IPS-18c (cell line): ENCODE results near the gene AFAP1.

ENCODE experiments used
- H3K4me3 ChIP-seq: 2 replicates; pipeline ENCODE4 v1.7.0; 2013; ENCODE audit warnings: low read depth, mild to moderate bottlenecking, low read length, moderate library complexity; ENCODE audit not compliant: insufficient read depth
- H3K9me3 ChIP-seq: one replicate; pipeline ENCODE4 v1.6.1; 2013; ENCODE audit warnings: mild to moderate bottlenecking, low read length, moderate library complexity; ENCODE audit not compliant: control insufficient read depth, insufficient read depth

AFAP1 gene

DNA sequence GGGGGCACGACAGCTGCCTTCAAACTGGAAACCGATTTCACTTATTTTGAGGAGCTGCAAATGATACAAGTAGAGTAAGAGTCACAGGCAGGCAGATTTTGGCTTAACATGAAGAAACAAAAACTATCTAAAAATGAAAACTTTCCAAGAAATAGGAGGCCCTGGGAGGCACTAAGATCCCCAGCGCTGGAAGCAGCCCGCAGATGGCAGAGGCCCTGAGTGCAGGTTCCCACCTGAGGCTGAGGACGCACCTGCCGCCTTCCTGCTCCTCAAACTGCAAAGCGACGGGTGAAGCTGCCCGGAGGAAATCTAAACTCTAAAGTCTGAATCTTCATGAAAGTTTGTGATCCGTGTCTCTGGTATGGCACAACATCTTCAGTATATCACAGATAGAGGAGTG, 138.7 kb downstream of the AFAP1 start:
- H3K4me3 ChIP-seq, result no peak overlapping the region
- no peaks in the 10 kb centered on the region for H3K9me3 ChIP-seq

DNA sequence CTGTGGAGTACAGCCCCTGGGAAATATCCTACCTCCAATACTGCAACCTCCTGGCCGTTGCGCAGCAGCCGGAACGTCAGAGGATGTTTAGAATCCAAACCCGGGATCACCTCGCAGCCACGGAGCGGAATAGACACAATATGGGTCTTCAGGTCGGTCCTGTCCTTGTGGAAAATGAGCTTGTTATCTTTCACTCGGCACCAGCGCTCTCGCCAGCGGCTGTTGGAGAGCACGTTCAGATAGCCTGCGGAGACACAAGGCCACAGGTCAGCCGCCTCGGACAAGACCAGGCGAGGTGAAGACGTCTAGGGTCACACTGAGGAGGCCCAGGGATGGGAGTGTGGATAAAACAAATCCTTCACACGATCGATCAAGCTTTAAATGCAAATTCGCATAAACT, 139.3 kb downstream of the AFAP1 start:
- Histone ChIP-seq H3K4me3 (no peak overlapping the region), H3K9me3 (no peaks in the 10 kb centered on the region)

DNA sequence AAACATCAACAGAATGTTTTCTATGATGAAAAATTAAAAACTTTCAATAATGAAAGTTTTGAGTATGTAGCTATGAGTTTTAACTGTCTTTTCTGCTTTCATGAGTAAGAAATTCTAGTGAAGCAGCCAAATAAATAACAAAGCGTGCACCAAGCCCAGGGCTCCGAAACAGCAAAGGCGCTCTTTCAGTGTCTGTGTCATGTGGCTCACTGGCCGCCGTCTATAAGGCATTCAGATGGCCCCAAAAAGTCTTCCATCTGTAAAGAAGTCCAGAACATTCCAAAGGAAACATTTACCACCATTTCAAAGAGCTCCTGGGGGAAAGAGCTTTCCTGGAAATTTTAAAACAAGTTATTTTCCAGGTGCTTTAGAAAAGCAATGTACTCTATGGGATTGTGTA, 139.9 kb downstream of the AFAP1 start:
- no peak overlapping the region for H3K4me3 ChIP-seq
- H3K9me3 ChIP-seq, result no peaks in the 10 kb centered on the region

DNA sequence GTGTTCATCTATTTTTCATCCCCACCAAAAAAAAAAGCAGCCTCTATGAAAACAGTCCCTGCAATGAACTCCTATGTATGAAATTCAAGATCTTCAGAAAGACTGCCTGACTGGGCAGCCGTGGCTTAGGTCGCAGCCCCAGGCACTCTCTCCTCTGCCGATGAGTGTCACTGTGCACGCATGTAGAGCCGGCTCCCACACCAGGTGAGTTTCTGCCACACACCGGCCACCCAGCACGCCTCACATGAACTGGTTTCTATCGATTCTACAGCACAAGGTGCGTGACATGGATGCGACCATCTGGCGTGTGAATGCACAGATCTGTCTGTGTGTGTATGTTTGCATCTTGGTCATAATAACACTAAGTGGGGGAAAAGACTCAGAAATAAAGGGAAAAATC, 140.4 kb downstream of the AFAP1 start:
- Histone ChIP-seq H3K9me3 (no peaks in the 10 kb centered on the region), H3K4me3 (no peak overlapping the region)

DNA sequence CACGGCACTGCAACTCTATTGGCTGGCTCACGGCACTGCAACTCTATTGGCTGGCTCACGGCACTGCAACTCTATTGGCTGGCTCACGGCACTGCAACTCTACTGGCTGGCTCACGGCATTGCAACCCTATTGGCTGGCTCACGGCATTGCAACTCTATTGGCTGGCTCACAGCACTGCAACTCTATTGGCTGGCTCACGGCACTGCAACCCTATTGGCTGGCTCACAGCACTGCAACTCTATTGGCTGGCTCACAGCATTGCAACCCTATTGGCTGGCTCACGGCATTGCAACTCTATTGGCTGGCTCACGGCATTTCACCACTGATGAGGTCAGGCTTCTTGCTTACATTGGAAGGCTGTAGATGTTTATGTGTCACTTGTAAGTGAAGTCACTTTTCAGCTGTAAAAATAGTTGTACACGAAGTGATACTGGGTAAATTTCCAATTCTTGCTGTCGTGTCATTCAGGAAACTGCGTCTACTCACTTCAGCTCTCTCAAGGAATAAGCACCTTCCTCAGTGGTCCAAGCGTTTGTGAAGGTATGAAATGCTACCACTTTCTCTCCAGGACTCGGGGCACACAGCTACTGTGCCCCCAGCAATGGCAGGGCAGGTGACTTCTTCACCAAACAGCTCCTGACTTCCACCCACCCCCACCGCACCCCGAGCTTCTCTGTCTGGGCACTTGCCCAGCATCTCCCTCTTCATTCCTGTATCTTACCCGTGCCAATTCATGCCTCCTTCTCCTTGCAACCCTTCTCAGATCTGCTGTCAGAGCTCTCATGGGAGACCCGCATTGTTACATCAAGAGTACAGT, 141.3 kb downstream of the AFAP1 start:
- Histone ChIP-seq H3K4me3 (no peak overlapping the region), H3K9me3 (no peaks in the 10 kb centered on the region)

DNA sequence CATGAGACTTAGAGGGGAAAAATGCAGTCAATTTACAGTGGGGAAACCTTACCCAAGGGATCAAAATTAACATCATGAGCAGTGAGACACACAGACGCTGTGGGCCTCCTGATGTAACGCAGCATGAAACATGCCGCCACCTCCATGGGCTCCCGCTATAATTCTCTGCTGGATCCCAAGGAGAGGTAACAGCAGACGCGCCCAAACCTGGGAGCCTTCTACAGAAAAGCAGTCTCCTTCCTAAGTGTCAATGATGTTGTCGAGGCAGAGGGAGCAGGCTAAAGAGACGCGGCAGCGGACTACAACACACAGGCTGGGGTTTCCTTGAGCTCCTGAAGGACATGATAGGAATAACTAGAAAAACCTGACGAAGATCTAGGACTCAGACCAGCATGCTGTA, 142.3 kb downstream of the AFAP1 start:
- Histone ChIP-seq H3K9me3 (no peaks in the 10 kb centered on the region), H3K4me3 (no peak overlapping the region)

DNA sequence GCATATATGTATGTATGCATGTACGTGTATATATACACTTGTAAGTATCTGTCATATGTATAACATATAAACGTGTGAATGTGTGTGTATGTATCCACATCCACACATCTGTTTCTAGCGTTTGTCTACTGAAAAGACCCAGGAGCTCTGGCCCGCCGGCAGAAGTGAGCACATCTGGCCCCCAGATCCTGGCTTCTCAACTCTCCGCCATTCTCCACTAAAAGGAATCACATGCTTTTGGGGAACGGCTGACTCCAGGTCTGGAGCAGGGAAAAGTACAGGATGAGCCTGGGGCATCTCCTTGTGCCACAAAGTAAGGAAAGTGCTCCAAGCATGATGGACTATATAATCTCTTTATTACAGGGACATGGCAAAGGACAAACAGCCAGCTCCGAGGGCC, 143.7 kb downstream of the AFAP1 start:
- Histone ChIP-seq H3K4me3 (no peak overlapping the region), H3K9me3 (no peaks in the 10 kb centered on the region)

DNA sequence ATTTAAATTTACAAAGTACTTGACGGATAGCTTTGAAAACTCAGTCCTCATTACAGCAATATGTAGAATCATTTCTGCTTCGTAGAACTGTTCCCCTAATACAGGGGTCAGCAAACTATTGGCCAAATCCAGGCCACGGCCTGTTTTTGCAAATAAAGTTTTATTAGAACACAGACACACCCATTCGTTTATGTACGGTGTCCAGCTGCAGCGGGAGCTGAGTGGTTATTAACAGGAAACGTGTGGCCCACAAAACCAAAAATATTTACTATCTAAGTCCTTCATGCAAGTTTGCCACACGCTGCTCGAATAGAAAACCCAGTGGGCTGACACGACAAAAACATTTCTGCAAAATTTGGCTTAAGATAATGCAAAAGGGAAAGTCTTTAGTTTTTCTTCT, 146.5 kb downstream of the AFAP1 start:
- no peak overlapping the region for H3K4me3 ChIP-seq

DNA sequence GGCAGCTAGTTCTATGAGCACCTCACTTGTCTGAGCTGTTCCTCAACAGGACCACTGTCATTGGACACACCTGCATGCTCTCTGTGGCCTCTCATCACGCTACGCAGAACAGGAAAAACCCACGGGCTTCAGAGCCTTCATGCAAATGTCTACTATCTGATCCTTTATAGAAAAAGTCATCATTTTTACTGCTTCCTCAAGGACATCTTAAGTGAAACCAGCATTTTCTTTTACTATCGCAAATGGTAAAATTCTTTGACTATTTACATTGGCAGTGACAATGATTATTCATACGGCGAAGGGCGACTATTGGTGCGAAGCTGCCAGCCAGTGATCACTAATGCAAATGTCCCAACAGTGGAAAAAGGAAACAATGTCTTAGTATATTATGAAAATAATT, 147.0 kb downstream of the AFAP1 start:
- no peak overlapping the region for H3K4me3 ChIP-seq

More for the DNA sequence above, 146.5 kb downstream of the AFAP1 start:
- no peaks in the 10 kb centered on the region for H3K9me3 ChIP-seq

DNA sequence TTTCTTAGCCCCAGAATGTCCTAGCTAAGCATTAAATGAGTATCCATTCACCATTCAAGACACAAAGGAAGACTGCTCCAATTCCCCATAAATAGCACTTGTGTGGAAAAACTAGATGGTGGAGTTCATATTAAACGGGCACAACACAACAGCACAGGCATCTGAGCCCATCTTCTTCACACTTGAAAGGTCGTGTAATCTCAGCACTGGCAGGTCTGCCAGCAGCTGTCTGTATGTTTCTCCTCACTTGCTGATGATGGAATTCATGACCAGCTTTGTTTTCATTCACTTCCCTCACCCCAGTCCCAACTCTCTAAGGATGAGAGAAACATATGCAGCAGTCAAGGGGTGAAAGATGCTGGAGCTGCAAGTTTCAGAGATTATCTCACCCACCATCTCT, 148.7 kb downstream of the AFAP1 start:
- Histone ChIP-seq H3K4me3 (no peak overlapping the region), H3K9me3 (peaks cover 2% of the 10 kb centered on the region)

More for the DNA sequence above, 147.0 kb downstream of the AFAP1 start:
- no peaks in the 10 kb centered on the region for H3K9me3 ChIP-seq

DNA sequence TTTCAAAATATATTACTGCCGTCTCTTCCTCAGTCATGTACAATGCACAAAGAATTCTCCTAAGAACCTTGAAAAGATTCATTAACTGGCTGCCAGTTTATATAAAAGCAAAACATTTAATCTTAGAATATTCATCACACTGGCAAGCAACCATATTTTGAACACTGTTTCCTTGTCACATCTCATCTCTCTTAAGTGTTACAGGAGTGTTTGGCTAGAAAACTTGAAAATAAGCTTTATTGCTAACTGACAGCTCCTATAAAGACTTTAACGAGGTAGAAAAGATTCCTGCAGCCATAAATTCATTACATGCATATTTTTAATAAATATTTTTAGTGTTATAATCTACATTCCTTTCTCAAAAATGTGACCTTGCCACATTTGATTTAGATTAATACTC, 149.6 kb downstream of the AFAP1 start:
- Histone ChIP-seq H3K9me3 (peaks cover 3% of the 10 kb centered on the region), H3K4me3 (no peak overlapping the region)

DNA sequence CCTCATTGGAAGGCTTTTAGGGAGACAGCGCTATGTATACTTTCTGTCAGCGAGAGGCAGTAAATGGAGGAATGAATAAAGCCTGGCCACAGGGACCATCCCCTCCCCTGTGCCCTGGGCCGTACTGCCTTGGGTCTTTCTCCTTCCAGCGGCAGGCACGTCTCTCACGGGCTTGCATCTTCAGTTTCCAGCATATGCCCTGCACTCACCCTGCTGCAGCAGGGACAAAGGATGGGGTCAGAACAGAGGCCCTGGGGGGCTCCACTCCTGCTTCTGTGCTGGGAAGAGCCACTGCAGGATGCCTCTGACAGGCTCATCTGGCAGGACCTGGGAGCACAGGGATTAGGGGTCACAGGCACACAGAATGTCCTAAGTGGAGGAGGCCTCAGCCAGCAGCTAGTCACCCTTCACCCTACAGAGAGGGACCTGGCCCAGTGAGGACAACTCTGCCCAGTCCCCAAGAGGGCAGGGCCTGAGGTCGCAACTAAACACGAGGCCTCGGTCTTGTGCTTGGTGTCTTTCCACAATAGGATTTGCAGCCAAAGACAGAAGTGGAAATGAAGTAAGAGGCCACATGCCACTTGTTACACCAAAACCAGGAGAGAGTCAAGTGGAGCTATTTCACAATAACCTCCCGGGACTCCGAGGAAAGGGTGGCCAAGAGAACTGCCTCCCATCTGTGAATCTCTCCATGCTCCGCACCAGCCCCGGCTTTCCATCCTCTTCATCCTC, 150.8 kb downstream of the AFAP1 start:
- Histone ChIP-seq H3K9me3 (peaks cover 3% of the 10 kb centered on the region), H3K4me3 (no peak overlapping the region; the same call in 1 of the 2 replicates)

DNA sequence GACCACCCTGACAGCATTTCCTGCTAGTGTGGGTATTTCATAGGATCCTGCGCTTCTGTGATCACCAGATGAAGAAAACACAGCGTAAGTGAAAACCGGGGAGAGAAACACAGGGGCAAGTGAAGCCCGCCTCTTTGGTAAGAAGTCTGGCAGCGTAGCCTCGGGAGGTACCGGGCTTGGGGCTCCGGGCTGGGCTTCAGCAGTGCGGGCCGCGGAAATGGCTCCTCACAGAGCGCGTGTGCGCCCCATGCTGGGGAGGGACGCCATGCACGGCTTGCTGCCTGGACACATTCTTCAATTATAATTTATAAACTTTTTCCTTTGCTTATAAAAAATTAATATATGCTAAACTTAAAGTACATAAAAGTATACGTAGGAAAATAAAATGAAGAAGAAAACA, 151.5 kb downstream of the AFAP1 start:
- H3K9me3 ChIP-seq, result peaks cover 3% of the 10 kb centered on the region

DNA sequence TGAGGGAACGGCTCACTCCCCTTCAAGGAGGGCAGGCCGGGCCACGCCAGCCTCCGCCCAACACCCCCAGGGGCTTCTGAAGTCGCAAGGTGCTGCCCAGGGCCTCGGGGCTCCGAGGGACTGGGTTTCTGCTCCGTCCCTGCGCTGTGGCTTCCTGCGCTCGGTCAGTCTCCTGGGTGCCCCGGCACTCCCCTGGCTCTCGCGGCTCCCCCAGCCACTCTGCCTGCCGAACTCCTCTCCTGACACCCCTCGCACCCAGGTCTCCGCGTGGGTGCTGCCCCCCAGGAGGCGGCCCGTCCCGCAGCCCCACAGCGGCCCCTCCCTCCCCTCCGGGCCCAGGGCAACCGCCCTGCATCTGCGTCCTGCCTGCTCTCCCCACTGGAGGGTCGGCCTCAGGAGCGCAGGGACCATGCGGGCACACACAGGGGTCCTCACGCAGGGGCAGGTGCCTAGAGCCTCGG, 151.9 kb downstream of the AFAP1 start:
- Histone ChIP-seq H3K9me3 (peaks cover 3% of the 10 kb centered on the region), H3K4me3 (no peak overlapping the region)

More for the DNA sequence above, 151.5 kb downstream of the AFAP1 start:
- H3K4me3 ChIP-seq, result no peak overlapping the region

DNA sequence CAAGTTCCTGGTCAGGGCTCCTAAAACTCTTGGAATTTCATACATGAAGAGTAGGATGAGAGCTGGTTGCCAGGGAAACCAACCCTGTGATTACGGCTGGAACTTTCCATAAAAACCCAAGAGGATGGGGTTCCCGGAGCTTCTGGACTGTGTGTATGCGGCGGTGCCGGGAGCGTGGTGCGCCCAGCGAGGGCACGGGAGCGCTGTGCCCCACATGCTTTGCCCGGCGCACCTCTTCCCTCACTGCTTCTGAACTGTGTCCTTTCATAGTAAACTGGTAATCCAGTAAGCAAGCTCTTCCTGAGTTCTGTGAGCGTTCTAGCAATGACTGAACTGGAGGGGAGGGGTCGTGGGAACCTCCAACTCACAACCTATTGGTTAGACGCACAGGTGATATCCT, 152.6 kb downstream of the AFAP1 start:
- H3K4me3 ChIP-seq, result no peak overlapping the region
- peaks cover 3% of the 10 kb centered on the region for H3K9me3 ChIP-seq

DNA sequence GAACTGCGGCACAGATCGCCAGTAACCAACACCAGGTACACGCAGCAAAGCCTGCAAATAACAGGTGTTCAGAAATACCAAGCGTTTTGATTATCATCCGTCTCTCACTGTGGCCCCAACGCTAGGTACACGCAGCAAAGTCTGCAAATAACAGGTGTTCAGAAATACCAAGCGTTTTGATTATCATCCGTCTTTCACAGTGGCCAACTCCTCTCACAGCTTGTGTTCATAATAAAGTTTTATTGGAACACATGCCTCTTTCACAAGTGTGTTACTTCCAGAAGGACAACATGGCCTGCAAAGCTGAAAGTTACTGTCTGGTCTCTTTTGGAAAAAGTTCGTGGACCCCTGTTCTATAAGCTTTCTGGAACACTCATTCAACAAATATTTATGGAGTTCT, 153.1 kb downstream of the AFAP1 start:
- no peak overlapping the region for H3K4me3 ChIP-seq
- H3K9me3 ChIP-seq, result peaks cover 3% of the 10 kb centered on the region

DNA sequence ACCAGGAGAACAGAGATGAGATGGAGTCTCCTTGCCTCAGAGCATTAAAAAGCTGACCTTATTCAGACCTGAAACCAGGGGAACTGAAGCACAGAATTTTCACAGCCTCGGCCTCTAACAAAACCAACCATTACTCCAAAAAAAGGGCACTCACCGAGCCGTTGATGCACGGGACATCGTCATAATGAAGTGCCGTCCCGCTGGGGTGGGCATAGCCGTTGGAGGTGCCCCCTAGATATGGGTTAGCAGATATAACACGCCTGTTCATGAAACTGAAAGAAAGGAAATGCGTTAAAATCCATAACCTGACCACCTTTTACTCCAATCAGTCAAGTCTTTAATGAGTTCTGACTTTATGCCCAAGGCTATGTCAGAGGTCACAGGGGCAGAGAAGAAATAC, 153.6 kb downstream of the AFAP1 start:
- Histone ChIP-seq H3K9me3 (peaks cover 3% of the 10 kb centered on the region), H3K4me3 (no peak overlapping the region)

DNA sequence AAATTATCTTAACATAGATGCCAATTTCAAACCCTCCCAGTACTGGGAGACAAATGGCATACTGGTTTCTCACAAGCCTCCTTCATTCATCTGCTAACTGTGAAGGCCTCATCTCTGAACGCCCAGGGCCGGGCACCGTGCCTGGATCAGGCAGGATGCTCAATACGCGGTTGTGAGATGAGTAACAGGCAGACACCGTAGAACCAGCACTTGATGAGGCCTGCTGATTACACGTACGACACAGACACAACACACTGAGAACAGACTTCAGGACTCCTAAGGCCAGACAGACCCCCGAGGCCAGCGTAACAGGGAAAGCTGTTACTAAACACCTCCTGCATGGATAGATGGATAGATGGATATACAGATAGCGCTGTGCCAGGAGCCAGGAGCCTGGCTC, 154.6 kb downstream of the AFAP1 start:
- H3K9me3 ChIP-seq, result peaks cover 3% of the 10 kb centered on the region

More for the DNA sequence above, 154.6 kb downstream of the AFAP1 start:
- no peak overlapping the region for H3K4me3 ChIP-seq
